Stimulated activated effector memory CD8-positive, alpha-beta T cell treated with anti-CD3 and anti-CD28 coated beads, Interleukin-12 subunit alpha, Interleukin-12 subunit beta, amount 100 ng/mL, for 72 hours (primary cell): ENCODE data around the gene ZNF195.
"Not testable (repeated sequence)": the region's sequence is repeated elsewhere in the genome, so short reads cannot be mapped to it uniquely, and the experiment has no call there.

Source experiments
- ATAC-seq: fragments of 150-1000 bp; cut with Tn5 transposase; 2 replicates; pipeline ENCODE4 v1.10.0; 2021
- DNase-seq, 2 donors: peaks; one replicate each; pipeline ENCODE4 v3.0.0; 2021 to 2022; ENCODE audit warnings: low spot score in 2 of 2
- H3K27ac Mint-ChIP-seq: one replicate; pipeline ENCODE4 v1.8.0; 2022; ENCODE audit warnings: mild to moderate bottlenecking, mixed read lengths
- H3K36me3 Mint-ChIP-seq: one replicate; pipeline ENCODE4 v1.8.0; 2022; ENCODE audit warnings: mild to moderate bottlenecking, mixed read lengths
- H3K4me1 Mint-ChIP-seq: one replicate; pipeline ENCODE4 v1.8.0; 2022; ENCODE audit warnings: mixed read lengths
- H3K4me3 Mint-ChIP-seq: one replicate; pipeline ENCODE4 v1.8.0; 2022; ENCODE audit warnings: mild to moderate bottlenecking, mixed read lengths
- H3K9me3 Mint-ChIP-seq: one replicate; pipeline ENCODE4 v1.8.0; 2022; ENCODE audit warnings: mixed read lengths

Gene ZNF195

DNA sequence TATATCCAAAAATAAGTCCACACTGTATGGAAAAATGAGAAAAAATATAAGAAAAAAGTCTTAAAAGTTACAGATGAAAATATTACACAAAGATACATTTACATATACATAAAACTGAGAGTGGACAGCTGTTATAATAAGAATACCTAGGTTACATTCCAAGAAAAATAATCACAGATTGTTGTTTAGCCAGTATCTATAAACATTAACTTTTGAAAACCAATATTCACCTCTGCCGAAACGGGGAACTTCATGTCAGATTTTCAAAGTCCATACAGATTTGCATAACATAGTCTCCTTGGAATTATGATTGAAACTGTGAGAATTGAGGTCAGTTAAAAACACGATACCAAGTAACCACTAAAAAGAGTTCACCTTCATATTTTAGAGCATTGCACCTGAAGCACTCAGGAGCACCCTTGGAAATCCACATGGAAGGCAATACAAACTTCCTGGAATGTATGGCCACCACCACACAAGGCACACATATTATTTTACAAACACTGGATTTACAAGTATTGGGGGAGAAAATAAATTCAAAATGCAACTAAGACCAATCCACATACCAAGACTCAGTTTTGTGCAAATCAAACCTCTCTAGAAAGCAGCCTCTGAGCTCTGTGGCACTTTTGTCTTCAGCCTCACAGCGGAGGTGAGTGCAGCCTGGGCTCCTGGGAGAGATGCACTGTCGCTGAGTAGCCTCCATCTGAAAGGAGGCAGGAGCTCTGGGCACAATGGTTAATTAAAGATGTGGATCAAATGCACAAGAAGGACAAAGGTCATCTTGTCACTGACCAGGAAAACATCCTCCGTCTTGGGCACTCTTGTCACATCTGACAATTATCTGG, 34.4 kb downstream of the ZNF195 start:
- no peaks in the 10 kb centered on the region for H3K4me1 Mint-ChIP-seq
- H3K9me3 Mint-ChIP-seq: peaks cover 5% of the 10 kb centered on the region
- H3K4me3 Mint-ChIP-seq: no peak overlapping the region

DNA sequence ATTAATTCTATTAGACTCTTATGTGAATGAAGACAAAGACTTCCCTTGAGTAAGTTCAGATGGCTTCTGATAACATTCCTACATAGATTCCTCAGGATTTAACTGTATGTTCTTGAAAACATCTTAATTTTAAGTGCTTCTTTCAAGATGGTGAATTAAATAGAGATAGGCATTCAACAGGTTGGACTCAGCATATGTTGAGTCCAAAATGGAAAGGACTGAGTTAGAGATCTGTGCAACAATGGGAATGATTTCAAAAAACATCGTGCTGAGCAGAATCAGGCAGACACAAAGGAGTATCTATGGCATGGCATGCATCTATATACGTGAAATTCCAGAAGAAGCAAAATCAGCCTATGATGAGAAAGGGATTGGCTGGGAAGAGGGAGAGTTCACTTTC, 36.2 kb downstream of the ZNF195 start:
- no peak overlapping the region for H3K4me3 Mint-ChIP-seq
- no peaks in the 10 kb centered on the region for H3K4me1 Mint-ChIP-seq
- no peak overlapping the region for H3K27ac Mint-ChIP-seq
- DNase-seq: no peak
- ATAC-seq: no peak
- peaks cover 5% of the 10 kb centered on the region for H3K9me3 Mint-ChIP-seq
- H3K36me3 Mint-ChIP-seq: no peaks in the 10 kb centered on the region

More for the DNA sequence above, 34.4 kb downstream of the ZNF195 start:
- ATAC-seq: no peak
- Mint-ChIP-seq H3K36me3 (no peaks in the 10 kb centered on the region), H3K27ac (no peak overlapping the region)
- DNase-seq: no peak

DNA sequence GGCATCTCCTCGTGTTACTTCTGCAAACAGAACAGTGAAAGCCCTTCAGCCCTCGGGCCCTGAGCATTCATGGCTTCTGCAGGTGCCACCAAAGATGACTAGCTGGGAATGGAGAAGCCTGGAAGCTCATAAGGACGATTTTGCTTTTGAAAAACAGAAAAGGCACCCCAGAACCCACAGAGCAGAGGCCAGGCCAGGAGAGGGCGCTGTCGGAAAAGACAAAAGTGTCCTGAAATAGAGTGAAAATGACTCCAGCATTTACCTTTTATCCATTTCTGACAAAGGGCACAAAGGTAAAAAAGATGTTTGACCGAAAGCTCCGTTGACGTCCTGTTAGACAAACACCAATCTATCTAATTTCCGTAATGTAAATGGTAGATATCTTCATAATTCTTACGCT, 37.6 kb downstream of the ZNF195 start:
- no peak overlapping the region for H3K27ac Mint-ChIP-seq
- H3K9me3 Mint-ChIP-seq: no peaks in the 10 kb centered on the region
- H3K36me3 Mint-ChIP-seq: no peaks in the 10 kb centered on the region
- H3K4me1 Mint-ChIP-seq: no peaks in the 10 kb centered on the region
- DNase-seq (peak; percentile 51 to 83), ATAC-seq (no peak)
- H3K4me3 Mint-ChIP-seq: no peak overlapping the region

GRCh38 chr11:3340025-3340424, 38.9 kb downstream of the ZNF195 start:
- no peaks in the 10 kb centered on the region for H3K36me3 Mint-ChIP-seq
- H3K9me3 Mint-ChIP-seq: no peaks in the 10 kb centered on the region
- no peaks in the 10 kb centered on the region for H3K4me1 Mint-ChIP-seq
- H3K27ac Mint-ChIP-seq: no peak overlapping the region
- DNase-seq (no peak), ATAC-seq (no peak)
- H3K4me3 Mint-ChIP-seq: no peak overlapping the region

DNA sequence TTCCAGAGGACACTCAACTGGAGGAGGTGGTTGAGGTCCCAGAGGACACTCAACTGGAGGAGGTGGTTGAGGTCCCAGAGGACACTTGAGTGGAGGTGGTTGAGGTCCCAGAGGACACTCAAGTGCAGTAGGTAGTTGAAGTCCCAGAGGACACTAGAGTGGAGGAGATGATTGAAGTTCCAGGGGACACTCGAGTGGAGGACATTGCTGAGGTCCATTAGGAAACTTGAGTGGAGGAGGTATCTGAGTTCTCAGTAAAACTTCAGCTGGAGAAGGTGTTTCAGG, 39.7 kb downstream of the ZNF195 start:
- Mint-ChIP-seq H3K27ac (no peak overlapping the region), H3K9me3 (no peaks in the 10 kb centered on the region), H3K4me3 (no peak overlapping the region), H3K36me3 (no peaks in the 10 kb centered on the region), H3K4me1 (no peaks in the 10 kb centered on the region)
- peak; percentile 16 for ATAC-seq
- DNase-seq: no peak

GRCh38 chr11:3338569-3339339, 40.2 kb downstream of the ZNF195 start:
- no peaks in the 10 kb centered on the region for H3K9me3 Mint-ChIP-seq
- no peak for DNase-seq
- no peaks in the 10 kb centered on the region for H3K4me1 Mint-ChIP-seq
- no peak overlapping the region for H3K27ac Mint-ChIP-seq
- no peak overlapping the region for H3K4me3 Mint-ChIP-seq
- peak; percentile 16 for ATAC-seq
- H3K36me3 Mint-ChIP-seq: no peaks in the 10 kb centered on the region

DNA sequence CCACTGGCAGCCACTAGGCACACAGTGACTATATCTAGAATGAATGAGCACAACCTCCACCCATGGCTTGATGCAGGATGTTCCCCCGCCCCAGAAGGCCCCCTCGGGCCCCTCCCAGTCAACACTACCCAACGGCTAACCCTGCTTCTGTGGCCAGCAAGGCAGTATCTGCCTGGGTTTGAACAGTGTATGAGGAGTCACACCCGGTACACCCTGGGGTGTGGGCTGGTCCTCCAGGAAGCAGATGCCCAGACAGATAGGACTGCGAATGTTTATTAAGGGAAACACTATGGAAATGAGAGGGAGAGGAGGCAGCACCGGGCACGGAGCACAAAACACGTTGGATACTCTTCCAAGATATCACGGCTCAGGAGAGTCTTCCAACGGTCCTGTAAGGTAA, 42.5 kb downstream of the ZNF195 start:
- not testable (repeated sequence) for ATAC-seq, DNase-seq, H3K36me3 Mint-ChIP-seq, H3K4me1 Mint-ChIP-seq, H3K27ac Mint-ChIP-seq, H3K9me3 Mint-ChIP-seq, H3K4me3 Mint-ChIP-seq

DNA sequence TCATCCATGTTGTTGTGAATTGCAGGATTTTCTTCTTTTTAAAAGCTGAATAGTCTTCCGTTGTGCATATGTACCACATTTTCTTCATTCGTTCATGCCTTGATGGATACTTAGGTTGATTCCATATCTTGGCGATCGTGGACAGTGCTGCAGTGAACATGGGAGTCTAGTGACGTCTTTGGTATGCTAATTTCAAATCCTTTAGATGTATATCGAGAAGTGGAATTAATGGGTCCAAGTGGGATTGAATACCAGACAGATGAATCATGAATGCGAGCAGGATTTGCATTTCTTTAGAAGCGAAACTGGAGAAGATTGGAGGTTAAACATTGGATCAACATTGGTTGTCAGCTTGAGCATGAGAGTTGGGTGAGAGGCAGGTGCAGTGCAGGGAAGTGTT, 45.8 kb downstream of the ZNF195 start:
- DNase-seq, H3K36me3 Mint-ChIP-seq, ATAC-seq: not testable (repeated sequence)

GRCh38 chr11:3331078-3331477, 47.9 kb downstream of the ZNF195 start:
- not testable (repeated sequence) for H3K36me3 Mint-ChIP-seq, DNase-seq, H3K9me3 Mint-ChIP-seq, H3K4me1 Mint-ChIP-seq, H3K4me3 Mint-ChIP-seq, H3K27ac Mint-ChIP-seq, ATAC-seq

More for the DNA sequence above, 45.8 kb downstream of the ZNF195 start:
- H3K27ac Mint-ChIP-seq, H3K4me3 Mint-ChIP-seq, H3K9me3 Mint-ChIP-seq, H3K4me1 Mint-ChIP-seq: not testable (repeated sequence)

DNA sequence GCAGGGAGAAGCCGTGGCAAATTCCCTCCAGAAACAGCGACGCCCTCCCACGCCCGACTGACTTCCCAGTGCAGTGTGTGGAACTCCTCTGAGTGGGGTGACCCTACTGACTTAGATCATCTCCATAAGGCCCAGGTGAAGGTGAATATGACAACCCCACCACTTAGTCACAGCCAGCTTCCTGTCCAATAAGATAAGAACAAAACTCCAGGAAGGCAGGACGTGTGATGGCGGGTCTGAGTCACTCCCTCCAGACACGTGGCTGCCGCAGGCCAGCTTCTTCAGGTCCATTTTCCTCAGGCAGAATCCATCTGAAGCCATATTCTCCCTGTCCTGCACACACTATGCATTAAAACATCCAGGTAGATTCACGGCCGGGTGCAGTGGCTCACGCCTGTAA, 48.9 kb downstream of the ZNF195 start:
- not testable (repeated sequence) for H3K36me3 Mint-ChIP-seq, H3K9me3 Mint-ChIP-seq, H3K27ac Mint-ChIP-seq, ATAC-seq, DNase-seq, H3K4me3 Mint-ChIP-seq, H3K4me1 Mint-ChIP-seq

DNA sequence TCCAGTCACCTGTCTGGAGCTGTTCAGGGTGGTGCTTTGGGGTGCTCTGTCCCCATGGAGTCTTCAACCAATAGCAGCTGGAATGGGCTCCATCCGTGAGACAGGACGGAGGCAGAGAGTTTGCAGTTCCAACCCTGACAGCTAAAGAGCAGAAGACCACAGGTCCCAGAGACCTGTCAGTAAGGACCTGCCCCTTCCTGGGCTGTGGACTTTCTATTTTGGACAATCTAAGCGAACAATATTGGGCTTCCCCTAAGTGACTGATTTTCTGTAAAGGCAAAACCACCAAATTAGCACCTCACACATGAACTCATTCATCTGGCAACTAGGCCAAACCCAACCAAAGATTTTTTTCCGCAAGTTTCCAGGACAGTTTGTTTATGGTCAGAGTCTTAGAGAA, 50.4 kb downstream of the ZNF195 start:
- H3K27ac Mint-ChIP-seq, ATAC-seq: not testable (repeated sequence)

GRCh38 chr11:3326450-3326849, 52.5 kb downstream of the ZNF195 start:
- H3K4me3 Mint-ChIP-seq, DNase-seq, ATAC-seq: not testable (repeated sequence)

More for the DNA sequence above, 50.4 kb downstream of the ZNF195 start:
- DNase-seq, H3K9me3 Mint-ChIP-seq, H3K4me3 Mint-ChIP-seq, H3K4me1 Mint-ChIP-seq, H3K36me3 Mint-ChIP-seq: not testable (repeated sequence)

DNA sequence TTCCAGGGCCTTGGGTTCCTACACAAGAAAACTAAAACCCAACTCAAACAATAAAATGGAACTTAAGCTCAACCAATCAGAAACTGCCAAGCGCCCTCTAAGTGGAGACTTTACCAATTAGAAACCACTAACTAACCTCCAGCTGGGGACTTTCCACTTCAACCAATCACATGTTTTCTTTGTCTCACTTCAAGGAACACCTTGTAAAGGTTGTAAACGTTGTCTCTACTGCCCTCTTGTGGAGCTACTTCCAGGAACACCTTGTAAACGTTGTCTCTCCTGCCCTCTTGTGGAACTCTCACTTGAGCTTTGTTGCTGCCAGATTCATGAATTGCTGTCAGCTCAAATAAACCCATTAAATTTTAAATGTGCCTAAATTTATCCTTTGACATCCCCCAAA, 54.2 kb downstream of the ZNF195 start:
- H3K9me3 Mint-ChIP-seq, H3K36me3 Mint-ChIP-seq, H3K27ac Mint-ChIP-seq, H3K4me3 Mint-ChIP-seq, DNase-seq, H3K4me1 Mint-ChIP-seq: not testable (repeated sequence)
- peak; percentile 67 for ATAC-seq

More at GRCh38 chr11:3326450-3326849, 52.5 kb downstream of the ZNF195 start:
- not testable (repeated sequence) for H3K27ac Mint-ChIP-seq, H3K9me3 Mint-ChIP-seq, H3K4me1 Mint-ChIP-seq, H3K36me3 Mint-ChIP-seq
